Renal cortex interstitium (tissue), 11 donors: ENCODE results near the gene PLEKHD1. TPM values are rescaled to one million over a fixed set of nuclear protein-coding genes. Genes with fewer than 3 reads are reported as not detected.
"Not testable (repeated sequence)": the region's sequence is repeated elsewhere in the genome, so short reads cannot be mapped to it uniquely, and the experiment has no call there.

Source experiments
- DNase-seq, 11 donors: peaks; one replicate each; pipeline ENCODE4 v3.0.0-alpha.2; 2013; ENCODE audit warnings: low read depth in 9 of 11, low spot score in 4 of 11; ENCODE audit errors: extremely low read depth in 1 of 11
- polyA plus RNA-seq, 3 donors: library from polyadenylated mRNA; unstranded; fragments of 120-200 nt; gene quantifications; one replicate each; pipeline ENCODE4 v1.2.1, GENCODE V29; 2013; ENCODE audit not compliant: insufficient read length in 3 of 3

PLEKHD1 gene
- polyA plus RNA-seq, 3 donors = 4.4 to 5.0 (median 4.6) TPM

- DNase-seq = not testable (repeated sequence)
Observed at GRCh38 chr14:69476824-69477450, 7.6 kb upstream of the PLEKHD1 start.

- DNase-seq = not testable (repeated sequence)
Observed at GRCh38 chr14:69478055-69478454, 6.5 kb upstream of the PLEKHD1 start.

- no peak for DNase-seq
Observed at GRCh38 chr14:69479696-69480095, 4.8 kb upstream of the PLEKHD1 start.

GRCh38 chr14:69480136-69480535 lies 4.4 kb upstream of the PLEKHD1 start:
- no peak for DNase-seq

GRCh38 chr14:69481815-69482568 lies 2.5 kb upstream of the PLEKHD1 start:
- DNase-seq = no peak

GRCh38 chr14:69483765-69484443 lies 624 bp upstream of the PLEKHD1 start:
- DNase-seq = peak in 8 of 11 donors; percentile 17 to 59 (median 41)

GRCh38 chr14:69485315-69485660 lies 760 bp downstream of the PLEKHD1 start:
- DNase-seq = no peak

GRCh38 chr14:69485701-69486100 lies 1.2 kb downstream of the PLEKHD1 start:
- DNase-seq = no peak

- no peak for DNase-seq
Observed at GRCh38 chr14:69487226-69487625, 2.7 kb downstream of the PLEKHD1 start.

GRCh38 chr14:69487771-69488170 lies 3.2 kb downstream of the PLEKHD1 start:
- no peak for DNase-seq

- DNase-seq = no peak
Observed at GRCh38 chr14:69489495-69489894, 5.0 kb downstream of the PLEKHD1 start.

GRCh38 chr14:69490219-69490918 lies 5.8 kb downstream of the PLEKHD1 start:
- DNase-seq = no peak

- no peak for DNase-seq
Observed at GRCh38 chr14:69491193-69491592, 6.7 kb downstream of the PLEKHD1 start.

- no peak for DNase-seq
Observed at GRCh38 chr14:69493038-69493437, 8.5 kb downstream of the PLEKHD1 start.

- DNase-seq = no peak
Observed at GRCh38 chr14:69493791-69494190, 9.3 kb downstream of the PLEKHD1 start.

GRCh38 chr14:69495341-69495921 lies 10.9 kb downstream of the PLEKHD1 start:
- no peak for DNase-seq

GRCh38 chr14:69497866-69498265 lies 13.3 kb downstream of the PLEKHD1 start:
- DNase-seq = not testable (repeated sequence)

- not testable (repeated sequence) for DNase-seq
Observed at GRCh38 chr14:69498286-69498685, 13.8 kb downstream of the PLEKHD1 start.

- no peak for DNase-seq
Observed at GRCh38 chr14:69499436-69499835, 14.9 kb downstream of the PLEKHD1 start.
